Psoas muscle (tissue), 8 donors: ENCODE measurements around the gene PELI2. TPM values are rescaled to one million over a fixed set of nuclear protein-coding genes. Genes with fewer than 3 reads are reported as not detected.

ENCODE experiments used
- ATAC-seq, 4 donors: fragments of 200-7000 bp; cut with Tn5 transposase; one replicate each; pipeline ENCODE4 v1.9.1; 2020; ENCODE audit warnings: moderate library complexity in 3 of 4, mild to moderate bottlenecking in 2 of 4
- DNase-seq, 2 donors: peaks; one replicate each; pipeline ENCODE4 v3.0.0-alpha.2; 2020
- H3K27ac ChIP-seq: fragments of 200-600 bp; one replicate; pipeline ENCODE4 v1.8.0; 2022
- H3K27me3 ChIP-seq, 3 donors: fragments of 200-600 bp in 1 of 3; one replicate each; pipeline versions ENCODE4 v1.6.1 to v1.8.0; 2013 to 2022; ENCODE audit warnings: low read length in 2 of 3, mild to moderate bottlenecking in 2 of 3, moderate library complexity in 1 of 3; ENCODE audit not compliant: insufficient read depth in 3 of 3
- H3K36me3 ChIP-seq, 2 donors: fragments of 200-600 bp in 1 of 2; one replicate each; pipeline versions ENCODE4 v1.6.1 to v1.8.0; 2013 to 2022; ENCODE audit warnings: low read depth in 1 of 2, mild to moderate bottlenecking in 1 of 2, moderate library complexity in 1 of 2; ENCODE audit not compliant: insufficient read depth in 1 of 2
- H3K4me1 ChIP-seq: fragments of 200-600 bp; one replicate; pipeline ENCODE4 v1.8.0; 2022
- H3K4me3 ChIP-seq: fragments of 200-600 bp; one replicate; pipeline ENCODE4 v1.8.0; 2022; ENCODE audit warnings: mild to moderate bottlenecking
- H3K9me3 ChIP-seq: fragments of 200-600 bp; one replicate; pipeline ENCODE4 v1.8.0; 2022
- CTCF ChIP-seq: fragments of 200-600 bp; IDR thresholded peaks from one replicate; pipeline ENCODE4 v1.8.0; 2022; ENCODE audit warnings: antibody characterized with exemption
- WGBS, 3 donors: extraction: QIAGEN DNeasy Blood & Tissue Kit; methylation state at CpG; one replicate each; pipeline versions ENCODE4 v1.1.6 to v1.1.7; 2013; 5-methylcytosine and 5-hydroxymethylcytosine counted together
- intact Hi-C, 2 donors: fragments of 100-400 bp; cut with DNase I; formaldehyde crosslinking; loops; one replicate each; pipeline versions ENCODE4 v1.11.0 to v1.14.2; 2022
- polyA plus RNA-seq, 3 donors: library from polyadenylated mRNA; stranded (reverse); fragments of 200-250 nt; gene quantifications; one replicate each; pipeline ENCODE4 v1.2.3, GENCODE V29; 2013
- total RNA-seq, 4 donors: library from RNA; stranded (reverse); fragmentation: NEBNext Ultra II Directional in 2 of 4; extraction: Animal tissue kit (Norgen Biotek cat#: 25700) in 2 of 4; gene quantifications; one replicate each; pipeline versions ENCODE4 v1.2.1 to v1.2.4, GENCODE V29; 2021 to 2023
- donor health status: healthy with polysubstance abuse.
- donor health status: DM: no; HTN: no; CAD: no; lungs with moderate emphysema.
- donor health status: Bipolar disorder and iron deficiency.
- donor health status: healthy.
- donor health status: DM: yes; HTN: yes; CAD: no.
- donor health status: DM: no; HTN: no; CAD: no.
- donor health status: DM: no; HTN: no; CAD: no.
- donor health status: DM: yes; HTN: yes; CAD: no.

PELI2 gene
- total and polyA plus RNA-seq, 7 donors: 0.44 to 2.9 (median 1.9) TPM

- intact Hi-C loops: loop anchor here in 1 of 2 donors (5.0 kb wide), 1 partner anchor 80 kb away; the partner anchor contains the start of gene PELI2
- ATAC-seq: no peak
- peaks cover 21% of the 10 kb centered on the region for H3K4me1 ChIP-seq
- DNase-seq: no peak
- no peaks in the 10 kb centered on the region for H3K9me3 ChIP-seq
- H3K27ac ChIP-seq: no peak overlapping the region
- H3K27me3 ChIP-seq: no peaks in the 10 kb centered on the region
- WGBS, 3 donors: 98 to 100% (median 100%) methylated on average over 1 of the region's 1 CpG
- H3K36me3 ChIP-seq: no peaks in the 10 kb centered on the region
- no peak overlapping the region for H3K4me3 ChIP-seq
- no peak for TF ChIP-seq CTCF
These were observed 78.9 kb downstream of the PELI2 start for GRCh38 chr14:56197150-56197549.

- no peak overlapping the region for H3K27ac ChIP-seq
- TF ChIP-seq CTCF: no peak
These were observed 80.2 kb downstream of the PELI2 start for GRCh38 chr14:56198438-56198837.

GRCh38 chr14:56199095-56199981 is 81.1 kb downstream of the PELI2 start:
- 48 to 69% (median 52%) methylated on average over 6 of the region's 6 CpGs for WGBS, 3 donors
- ATAC-seq (peak; percentile 63 to 76 (median 70)), DNase-seq (no peak)
- intact Hi-C loops: loop anchor here in 1 of 2 donors (5.0 kb wide), 1 partner anchor 82 kb away; the partner anchor contains the start of gene PELI2
- peak overlapping the region; percentile 20 for H3K4me3 ChIP-seq
- H3K36me3 ChIP-seq: no peaks in the 10 kb centered on the region
- peak overlapping the region; percentile 48 for H3K27ac ChIP-seq
- H3K4me1 ChIP-seq: peaks cover 18% of the 10 kb centered on the region
- no peaks in the 10 kb centered on the region for H3K27me3 ChIP-seq
- no peak for TF ChIP-seq CTCF
- no peaks in the 10 kb centered on the region for H3K9me3 ChIP-seq

More at GRCh38 chr14:56198438-56198837, 80.2 kb downstream of the PELI2 start:
- peaks cover 19% of the 10 kb centered on the region for H3K4me1 ChIP-seq
- DNase-seq (no peak), ATAC-seq (no peak)
- H3K27me3 ChIP-seq: no peaks in the 10 kb centered on the region
- intact Hi-C loops: loop anchor here in 1 of 2 donors (5.0 kb wide), 1 partner anchor 81 kb away; the partner anchor contains the start of gene PELI2
- H3K9me3 ChIP-seq: no peaks in the 10 kb centered on the region
- no peak overlapping the region for H3K4me3 ChIP-seq
- H3K36me3 ChIP-seq: no peaks in the 10 kb centered on the region
- WGBS, 3 donors: 98 to 100% (median 98%) methylated on average over 2 of the region's 2 CpGs

DNA sequence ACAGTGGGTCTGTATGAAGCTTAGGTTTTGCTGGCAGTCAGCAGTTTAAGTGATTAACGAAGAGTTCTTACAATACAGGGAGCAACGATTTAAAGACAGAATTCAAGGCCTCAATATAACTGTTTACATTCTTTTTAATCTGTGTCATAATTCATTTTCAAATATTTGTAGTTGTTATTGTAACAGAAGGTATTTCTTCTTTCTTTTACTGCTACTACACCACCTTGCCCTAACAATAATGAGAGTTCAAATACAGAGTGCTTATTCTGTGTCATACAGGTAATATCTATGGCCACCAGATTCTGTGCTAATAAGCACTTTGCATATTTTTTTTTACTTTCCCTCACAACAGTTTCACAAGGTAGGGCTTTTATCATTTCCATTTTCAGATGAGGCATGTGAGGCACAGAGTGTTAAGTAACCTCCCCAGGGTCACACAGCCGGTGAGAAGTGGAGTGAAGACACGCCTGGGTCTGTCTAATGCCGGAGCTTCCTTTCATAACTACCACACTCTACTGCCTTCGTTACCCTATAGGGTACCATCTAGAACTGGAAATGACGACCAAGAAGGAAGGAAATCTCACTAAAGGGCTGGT is 81.9 kb downstream of the PELI2 start:
- intact Hi-C loops: loop anchor here in 1 of 2 donors (5.0 kb wide), 1 partner anchor 83 kb away; the partner anchor contains the start of gene PELI2
- TF ChIP-seq CTCF: no peak
- H3K4me1 ChIP-seq: peaks cover 18% of the 10 kb centered on the region
- H3K9me3 ChIP-seq: no peaks in the 10 kb centered on the region
- ATAC-seq (no peak), DNase-seq (no peak)
- no peak overlapping the region for H3K4me3 ChIP-seq
- H3K36me3 ChIP-seq: no peaks in the 10 kb centered on the region
- WGBS, 3 donors: 81 to 89% (median 82%) methylated on average over 7 of the region's 7 CpGs
- H3K27ac ChIP-seq: peak overlapping the region; percentile 48
- H3K27me3 ChIP-seq: no peaks in the 10 kb centered on the region
